Liver (tissue), 3 donors: ENCODE results near the gene PAGE2.

Source experiments
- CTCF ChIP-seq: fragments of 150-350 bp; IDR thresholded peaks from 2 replicates; pipeline ENCODE4 v1.5.1; 2017; ENCODE audit warnings: improper control_type of control experiment, low read depth, low read length; ENCODE audit not compliant: missing input control
- EGR1 ChIP-seq, 2 donors: IDR thresholded peaks; 2 replicates each; pipeline ENCODE4 v1.6.1; 2016 to 2018; ENCODE audit warnings: antibody characterized with exemption in 2 of 2, low read depth in 2 of 2
- HNF4A ChIP-seq, 2 donors: conservative IDR thresholded peaks; 2 replicates each; pipeline ENCODE4 v1.6.1; 2016; ENCODE audit warnings: antibody characterized with exemption in 2 of 2, mild to moderate bottlenecking in 2 of 2
- MAX ChIP-seq: IDR thresholded peaks from 2 replicates; pipeline ENCODE4 v1.6.1; 2016; ENCODE audit warnings: antibody characterized with exemption
- RAD21 ChIP-seq, 2 donors: IDR thresholded peaks; 2 replicates each; pipeline ENCODE4 v1.6.1; 2016; ENCODE audit warnings: antibody characterized with exemption in 2 of 2, mild to moderate bottlenecking in 2 of 2
- REST ChIP-seq: IDR thresholded peaks from 2 replicates; pipeline ENCODE4 v1.6.1; 2016; ENCODE audit warnings: antibody characterized with exemption, mild to moderate bottlenecking
- SP1 ChIP-seq: IDR thresholded peaks from 2 replicates; pipeline ENCODE4 v1.6.1; 2018; ENCODE audit warnings: antibody characterized with exemption, mild to moderate bottlenecking
- TAF1 ChIP-seq: conservative IDR thresholded peaks from 2 replicates; pipeline ENCODE4 v1.6.1; 2016; ENCODE audit warnings: antibody characterized with exemption, mild to moderate bottlenecking
- YY1 ChIP-seq: IDR thresholded peaks from 2 replicates; pipeline ENCODE4 v1.6.1; 2016; ENCODE audit warnings: antibody characterized with exemption, mild to moderate bottlenecking
- ZBTB33 ChIP-seq: IDR thresholded peaks from 2 replicates; pipeline ENCODE4 v1.6.1; 2016; ENCODE audit warnings: antibody characterized with exemption
- donor health status: healthy.
- donor health status: healthy.

GRCh38 chrX:55039471-55039870 lies 49.3 kb upstream of the PAGE2 start:
- TF ChIP-seq CTCF (no peak), REST (no peak), SP1 (no peak), RAD21 (IDR thresholded peaks at IDR 0.05) (no peak), MAX (no peak), TAF1 (no peak), ZBTB33 (no peak), HNF4A (conservative IDR thresholded peaks at IDR 0.05) (no peak), YY1 (no peak), EGR1 (IDR thresholded peaks at IDR 0.05; ENCODE audit: low read depth in 2 of 2) (no peak)
